HG03196 (cell line): ENCODE data around the gene CKAP2L.

Experiments
- ATAC-seq: cut with Tn5 transposase; IDR thresholded peaks from one replicate; pipeline ENCODE4 v1.9.1; 2021; ENCODE audit not compliant: unreplicated experiment

CKAP2L gene

DNA sequence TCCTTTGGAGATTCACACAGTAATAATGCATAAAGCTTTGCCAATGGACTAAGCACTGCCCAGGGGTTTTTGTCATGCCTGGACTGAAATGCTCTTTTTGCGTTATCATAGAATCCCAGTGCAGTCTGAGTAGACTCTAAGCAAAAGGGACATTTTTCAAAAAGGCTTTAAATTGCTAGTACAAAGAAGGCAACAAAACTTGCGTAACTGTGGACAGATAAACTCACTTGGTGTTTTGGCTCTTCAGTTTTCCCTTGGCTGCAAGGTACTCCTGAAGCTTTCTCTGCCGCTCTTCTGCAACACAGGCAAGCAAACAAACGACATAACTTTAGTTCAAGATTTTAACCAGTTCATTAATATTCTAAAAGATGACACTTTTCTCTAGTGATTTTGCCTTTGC lies 2.1 kb downstream of the CKAP2L start:
- ATAC-seq, result no peak

DNA sequence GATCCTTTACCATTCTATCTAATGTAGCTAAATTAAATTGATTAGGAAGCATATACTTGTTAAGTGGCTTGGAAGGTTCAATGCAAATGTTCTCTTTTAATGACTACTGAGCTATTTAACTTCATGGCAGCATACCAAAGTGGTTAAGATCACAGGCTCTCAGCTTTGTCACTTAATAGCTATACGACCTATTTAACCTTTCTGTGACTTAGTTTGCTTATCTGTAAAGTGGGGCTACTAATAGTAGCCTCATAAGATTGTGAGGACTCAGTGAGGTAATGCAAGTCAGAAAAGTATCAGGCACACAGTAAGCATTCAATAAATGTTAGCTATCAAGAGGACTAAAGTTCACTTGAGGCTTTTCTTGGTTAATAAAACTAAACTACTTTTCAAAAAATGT lies 4.3 kb downstream of the CKAP2L start:
- no peak for ATAC-seq

DNA sequence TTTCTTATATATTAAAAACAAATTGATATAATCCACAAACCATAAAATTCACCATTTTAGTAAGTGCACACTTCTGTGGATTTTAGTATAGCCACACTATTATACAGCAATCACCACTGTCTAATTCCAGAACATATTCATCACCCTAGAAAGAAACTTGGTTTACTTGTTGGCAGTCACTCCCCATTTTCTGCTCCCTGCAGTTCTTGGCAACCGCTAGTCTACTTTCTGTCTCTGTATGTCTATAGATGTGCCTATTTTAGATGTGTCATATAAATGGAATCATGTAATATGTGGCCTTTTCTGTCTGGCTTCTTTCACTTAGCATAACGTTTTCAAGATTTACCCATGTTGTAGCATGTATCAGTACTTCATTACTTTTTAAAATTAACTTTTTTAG lies 5.7 kb downstream of the CKAP2L start:
- no peak for ATAC-seq

DNA sequence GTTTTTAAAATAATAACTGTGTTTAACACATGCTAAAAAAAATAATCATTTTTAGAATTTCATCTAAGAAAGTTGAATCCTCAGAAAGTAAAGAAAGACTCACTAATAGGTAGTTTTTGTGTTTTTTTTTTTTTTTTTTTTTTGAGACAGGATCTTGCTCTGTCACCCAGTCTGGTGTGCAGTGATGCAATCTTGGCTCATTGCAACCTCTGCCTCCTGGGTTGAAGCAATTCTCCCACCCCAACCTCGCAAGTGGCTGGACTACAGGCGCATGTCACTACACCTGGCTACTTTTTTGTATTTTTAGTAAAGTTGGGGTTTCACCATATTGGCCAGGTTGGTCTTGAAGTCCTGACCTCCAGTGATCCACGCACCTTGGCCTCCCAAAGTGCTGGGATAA lies 7.1 kb downstream of the CKAP2L start:
- ATAC-seq, result no peak

DNA sequence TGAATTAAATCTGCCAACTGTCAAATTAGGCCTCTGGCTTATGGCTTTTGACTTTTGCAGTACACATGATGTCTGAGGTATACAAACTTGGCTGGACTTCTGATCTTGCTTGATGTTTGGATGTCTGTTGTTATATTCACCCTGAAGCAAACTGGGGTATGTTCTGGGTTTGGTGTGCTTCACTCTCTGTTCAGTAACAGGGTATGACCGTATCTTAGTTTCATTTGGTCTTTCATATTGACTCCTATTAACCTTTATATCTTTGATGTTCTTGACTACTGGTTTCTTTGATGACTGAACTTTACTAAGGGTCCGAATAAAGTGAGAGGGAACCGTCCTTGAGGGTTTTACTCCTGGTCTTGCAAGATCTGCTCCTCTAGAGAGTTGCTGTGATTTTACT lies 8.2 kb downstream of the CKAP2L start:
- ATAC-seq, result no peak

DNA sequence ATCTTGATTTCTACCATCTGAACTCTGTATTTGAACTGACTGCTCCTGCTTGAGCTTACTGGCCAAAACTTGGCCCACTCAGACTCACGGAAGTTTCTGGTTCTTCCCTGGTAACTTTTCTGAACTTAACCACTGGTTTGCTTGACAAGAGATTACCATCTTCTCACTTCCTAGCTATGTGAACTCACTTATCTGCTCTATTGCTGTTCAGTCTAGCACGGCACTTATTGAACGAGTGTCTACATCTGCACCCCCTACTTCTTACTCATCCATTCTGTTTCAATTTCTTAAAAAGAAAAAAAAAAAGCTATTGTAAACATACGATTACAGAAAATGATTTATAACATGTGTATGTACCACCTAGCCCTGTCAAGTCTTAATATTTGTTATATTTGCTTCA lies 9.0 kb downstream of the CKAP2L start:
- ATAC-seq, result no peak

DNA sequence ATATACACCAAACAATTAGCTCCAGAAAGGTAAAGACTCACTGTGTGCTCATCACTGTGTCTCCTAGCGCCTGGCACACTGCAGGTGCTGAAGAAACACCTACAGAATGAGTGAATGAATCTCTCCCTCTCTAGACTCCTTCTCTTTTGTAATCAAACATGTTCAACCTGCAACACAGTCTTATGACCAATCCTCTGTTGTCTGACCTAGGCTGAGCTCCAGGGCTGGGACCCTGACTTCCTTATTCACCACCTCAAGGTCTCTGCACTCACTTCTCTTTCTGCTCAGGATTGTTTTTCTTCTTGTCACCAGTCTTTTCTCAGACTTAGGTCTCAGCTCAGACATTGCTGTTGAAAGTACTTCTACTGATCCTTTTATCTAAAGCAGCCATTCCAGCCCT lies 9.8 kb downstream of the CKAP2L start:
- no peak for ATAC-seq

DNA sequence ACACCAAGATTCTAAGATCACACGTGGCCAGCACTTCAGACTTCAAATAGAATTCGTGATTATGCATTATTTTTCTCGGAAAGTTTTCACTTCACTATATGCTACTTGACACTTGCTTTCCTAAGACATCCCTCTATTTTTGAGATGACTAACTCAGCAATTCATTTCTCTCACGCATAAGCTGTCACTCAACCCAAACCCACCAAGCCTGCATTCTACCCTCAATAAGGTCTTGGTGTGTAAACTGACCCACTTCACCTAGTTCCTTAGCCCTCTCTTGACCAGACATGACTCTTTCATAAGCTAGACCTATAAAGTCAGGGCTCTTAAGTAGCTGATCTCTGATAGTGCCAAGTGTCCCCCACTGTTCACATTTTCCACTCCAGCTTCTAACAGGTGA lies 11.7 kb downstream of the CKAP2L start:
- ATAC-seq, result no peak

DNA sequence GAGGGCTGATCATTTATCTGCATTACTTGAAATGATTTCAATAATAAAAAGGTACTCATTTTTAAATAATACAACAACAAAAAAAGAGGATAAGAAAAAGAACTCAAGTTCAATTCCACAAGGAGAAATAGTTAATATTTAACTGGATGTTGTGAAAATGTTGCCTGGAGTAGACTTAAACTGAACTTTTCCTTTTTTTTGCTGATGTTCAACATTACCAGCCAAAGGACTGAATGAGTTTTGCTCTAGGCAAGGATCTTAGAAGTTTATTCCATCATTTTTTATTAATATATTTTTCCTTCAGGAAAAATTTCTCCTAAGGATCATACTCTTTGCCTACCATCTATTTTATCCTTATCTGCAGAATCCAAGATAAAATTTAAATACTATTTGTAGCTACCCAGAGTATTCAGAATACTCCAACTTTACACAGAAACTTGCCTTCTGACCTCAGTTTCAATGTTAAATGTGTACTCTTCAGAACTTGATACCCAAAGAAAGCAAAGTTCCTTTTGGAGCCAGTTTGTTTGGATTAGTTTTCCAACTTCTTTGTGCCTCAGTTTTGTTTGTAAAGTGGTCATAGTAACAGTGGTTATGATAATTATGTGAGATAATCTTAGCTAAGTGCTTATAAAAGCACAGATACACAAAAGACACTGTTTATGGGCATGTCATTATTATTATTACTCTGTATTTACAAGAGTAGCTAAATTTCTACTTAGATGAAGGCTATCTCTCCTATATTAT lies 12.8 kb downstream of the CKAP2L start:
- no peak for ATAC-seq

DNA sequence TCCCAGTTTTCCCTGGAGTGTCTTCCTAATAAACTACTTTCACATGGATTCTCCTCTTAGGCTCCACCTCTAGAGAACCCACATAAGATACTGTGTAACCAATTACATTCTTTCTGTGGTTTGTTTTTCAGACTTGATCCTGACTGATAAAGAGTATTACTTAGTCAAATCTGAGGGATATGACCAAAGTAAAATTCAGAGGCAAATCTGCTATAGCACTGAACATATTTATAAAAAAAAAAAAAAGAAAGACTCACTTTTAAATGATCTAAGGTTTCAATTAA lies 13.9 kb downstream of the CKAP2L start:
- ATAC-seq, result no peak

DNA sequence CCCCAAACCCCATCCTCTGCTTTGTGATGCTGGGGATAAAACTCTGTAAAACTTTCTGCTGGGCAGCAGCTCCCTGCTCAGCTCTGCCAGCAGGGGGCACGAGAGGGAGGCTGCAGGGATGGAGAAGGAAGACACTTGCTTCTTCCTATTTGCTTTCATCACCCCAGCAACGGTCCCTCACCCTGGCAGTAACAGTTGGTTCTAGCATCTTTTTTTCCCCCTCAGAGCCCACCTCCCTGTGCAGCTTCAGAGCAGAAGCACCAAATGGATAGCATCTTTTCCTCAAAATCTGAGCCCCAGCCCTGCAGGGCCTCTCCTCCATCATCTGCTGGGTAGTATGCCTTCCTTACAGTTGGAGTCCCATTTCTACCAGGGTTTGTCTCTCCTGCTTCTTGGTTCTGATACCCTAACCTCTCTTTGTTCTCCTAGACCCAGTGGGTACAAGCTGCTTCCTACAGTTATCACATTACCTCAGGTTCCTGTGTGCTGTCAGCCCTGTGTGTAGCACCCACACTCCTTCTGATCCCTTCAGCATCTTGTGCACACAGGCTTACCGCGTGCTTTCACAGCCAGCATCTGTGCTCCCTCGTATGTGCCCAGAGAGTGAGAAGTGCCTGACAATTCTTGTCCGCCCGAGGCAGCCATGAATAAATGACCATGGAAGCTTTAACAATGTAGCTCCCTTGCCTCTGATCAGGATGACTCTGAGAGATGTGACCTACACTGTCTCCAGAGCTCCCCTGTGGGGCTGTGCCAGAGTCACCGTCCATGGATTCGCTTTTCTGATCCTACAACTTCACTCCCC lies 14.5 kb downstream of the CKAP2L start:
- ATAC-seq, result peak; percentile 75

DNA sequence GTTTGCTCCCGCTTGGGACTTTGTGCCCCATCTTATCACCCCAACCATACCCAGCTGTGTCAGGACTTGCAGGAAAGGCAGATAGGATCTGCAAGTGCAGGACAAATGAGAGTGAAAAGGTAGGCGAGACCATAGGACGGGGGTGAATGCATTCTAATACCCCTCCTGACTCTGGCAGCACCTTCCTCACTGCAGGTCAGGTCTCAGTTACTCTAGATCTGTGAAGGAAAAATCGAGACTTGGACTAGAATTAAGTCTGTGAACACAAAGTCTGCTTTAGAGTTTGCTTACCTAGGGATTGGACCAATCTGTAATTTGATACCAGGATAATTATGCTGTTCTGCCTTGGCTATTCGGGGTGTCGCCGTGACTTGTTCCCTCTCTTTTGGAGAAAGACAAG lies 23.9 kb downstream of the CKAP2L start:
- ATAC-seq, result no peak

DNA sequence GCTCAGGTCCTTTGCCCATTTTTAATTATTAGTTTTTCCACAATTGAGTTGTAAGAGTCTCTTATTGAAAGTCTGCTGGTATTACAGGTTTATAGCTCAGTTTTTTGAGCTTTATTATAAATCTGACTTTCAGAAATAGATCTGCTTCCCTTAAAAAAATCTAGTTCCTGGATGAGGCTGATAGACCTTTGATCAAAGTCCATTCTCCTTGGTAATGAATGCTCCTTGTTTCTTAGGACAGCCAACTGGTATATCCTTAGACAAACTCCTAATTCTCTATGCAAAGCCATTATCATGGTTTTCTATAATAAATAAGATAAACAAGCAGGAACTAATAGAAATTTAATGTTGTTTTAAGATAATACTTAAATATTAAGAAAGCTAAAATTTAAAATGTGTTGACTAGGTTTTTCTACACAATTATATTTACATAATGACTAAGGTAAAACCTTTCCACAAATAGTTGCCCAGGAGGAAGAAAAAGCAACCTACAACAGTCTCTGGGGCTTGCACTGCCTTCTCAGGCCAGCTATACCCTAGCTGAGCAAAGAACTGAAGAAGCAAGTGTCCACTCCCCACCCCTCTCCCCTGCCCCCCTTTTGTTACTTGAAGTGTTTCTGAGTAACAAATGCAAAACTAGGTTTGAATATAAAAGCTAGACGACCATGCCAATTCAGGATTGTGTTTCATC lies 26.7 kb downstream of the CKAP2L start:
- no peak for ATAC-seq

DNA sequence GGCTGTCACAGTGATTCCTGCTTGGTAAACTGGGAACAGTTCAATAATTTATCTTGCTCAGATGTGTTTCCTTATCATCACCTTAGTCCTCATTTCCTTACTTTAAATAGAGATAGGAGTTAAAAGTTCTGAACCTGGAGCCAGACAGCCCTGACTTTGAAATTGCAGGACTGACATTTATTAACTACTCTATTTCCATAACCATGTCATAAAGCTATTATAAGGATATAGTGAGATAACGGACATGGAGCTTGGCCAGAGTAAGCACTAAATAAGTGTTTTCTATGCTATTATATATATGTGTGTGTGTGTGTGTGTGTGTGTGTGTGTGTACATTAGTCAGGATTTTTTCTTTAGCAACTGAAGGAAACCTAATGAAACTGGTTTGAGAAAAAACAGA lies 30.5 kb downstream of the CKAP2L start:
- no peak for ATAC-seq

DNA sequence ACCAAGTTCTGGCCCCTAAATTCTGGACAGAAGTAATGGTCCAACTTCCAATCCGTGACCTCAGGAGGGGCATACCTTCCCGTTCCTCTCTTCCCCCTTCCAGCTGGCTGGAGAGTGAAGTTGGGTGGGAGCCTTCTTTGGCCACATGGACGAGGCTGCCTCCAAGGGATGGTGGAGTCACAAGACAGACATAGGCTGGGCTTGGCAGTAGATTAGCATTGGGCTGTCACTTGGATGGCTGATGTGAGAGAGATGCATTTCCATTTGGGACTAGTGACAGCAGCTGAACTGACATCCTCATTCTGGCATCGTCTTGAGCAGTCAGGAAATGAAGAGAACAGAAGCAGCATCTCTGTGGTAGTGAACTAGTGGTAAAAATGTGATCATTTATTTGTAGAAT lies 31.0 kb downstream of the CKAP2L start:
- no peak for ATAC-seq

DNA sequence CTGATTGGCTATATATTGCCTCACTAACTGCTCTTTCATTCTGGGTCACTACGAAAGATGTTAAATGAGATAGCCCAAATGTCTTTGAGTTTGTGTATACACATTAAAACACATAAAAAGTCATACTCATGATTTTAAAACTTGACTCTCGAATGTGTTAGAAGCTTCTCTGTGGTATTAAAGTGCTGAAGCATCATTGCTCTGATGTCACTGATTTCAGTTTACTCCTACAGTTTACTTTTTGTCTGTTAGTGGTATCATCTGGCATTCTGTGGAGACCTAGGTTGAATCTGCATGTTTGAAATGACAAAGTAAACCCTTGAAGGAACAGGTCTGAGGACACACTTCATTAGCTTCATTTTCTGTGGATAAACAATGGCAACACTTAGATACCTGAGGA lies 32.9 kb downstream of the CKAP2L start:
- no peak for ATAC-seq

DNA sequence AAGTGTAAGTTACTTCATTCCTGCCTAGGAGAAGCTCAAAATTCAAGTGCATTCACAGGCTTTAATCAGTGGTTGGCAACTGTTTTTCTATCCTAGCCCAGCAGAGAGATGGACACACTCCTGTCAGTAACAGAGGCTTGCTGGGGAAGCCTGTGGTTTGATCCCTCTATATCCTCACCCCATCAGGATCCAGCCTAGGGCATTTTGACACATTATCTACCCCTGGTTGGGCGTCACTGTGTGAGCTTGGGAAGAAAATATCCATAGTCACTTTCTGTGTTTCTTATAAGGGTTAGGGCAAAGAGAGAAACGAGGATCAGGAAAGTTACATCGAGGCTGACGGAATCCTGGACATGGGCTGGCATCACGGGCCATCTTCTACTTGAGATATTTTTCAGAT lies 33.6 kb downstream of the CKAP2L start:
- ATAC-seq, result no peak

DNA sequence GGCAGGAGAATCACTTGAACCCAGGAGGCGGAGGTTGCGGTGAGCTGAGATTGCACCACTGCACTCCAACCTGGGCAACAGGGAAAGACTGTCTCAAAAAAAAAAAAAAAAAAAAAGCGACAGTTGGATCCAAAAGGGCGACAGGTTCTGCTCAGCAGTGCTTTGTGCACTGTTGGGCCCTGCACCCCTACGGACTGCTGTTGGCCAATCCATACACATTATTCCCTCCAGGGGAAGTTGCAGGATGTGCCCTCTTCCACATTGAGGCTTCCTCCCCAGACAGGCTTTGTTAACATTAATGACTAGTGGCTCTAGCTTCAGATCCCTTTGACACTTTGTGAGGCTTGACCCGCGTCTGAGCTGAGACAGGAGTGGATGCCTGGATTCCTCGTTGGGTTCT lies 34.2 kb downstream of the CKAP2L start:
- no peak for ATAC-seq

DNA sequence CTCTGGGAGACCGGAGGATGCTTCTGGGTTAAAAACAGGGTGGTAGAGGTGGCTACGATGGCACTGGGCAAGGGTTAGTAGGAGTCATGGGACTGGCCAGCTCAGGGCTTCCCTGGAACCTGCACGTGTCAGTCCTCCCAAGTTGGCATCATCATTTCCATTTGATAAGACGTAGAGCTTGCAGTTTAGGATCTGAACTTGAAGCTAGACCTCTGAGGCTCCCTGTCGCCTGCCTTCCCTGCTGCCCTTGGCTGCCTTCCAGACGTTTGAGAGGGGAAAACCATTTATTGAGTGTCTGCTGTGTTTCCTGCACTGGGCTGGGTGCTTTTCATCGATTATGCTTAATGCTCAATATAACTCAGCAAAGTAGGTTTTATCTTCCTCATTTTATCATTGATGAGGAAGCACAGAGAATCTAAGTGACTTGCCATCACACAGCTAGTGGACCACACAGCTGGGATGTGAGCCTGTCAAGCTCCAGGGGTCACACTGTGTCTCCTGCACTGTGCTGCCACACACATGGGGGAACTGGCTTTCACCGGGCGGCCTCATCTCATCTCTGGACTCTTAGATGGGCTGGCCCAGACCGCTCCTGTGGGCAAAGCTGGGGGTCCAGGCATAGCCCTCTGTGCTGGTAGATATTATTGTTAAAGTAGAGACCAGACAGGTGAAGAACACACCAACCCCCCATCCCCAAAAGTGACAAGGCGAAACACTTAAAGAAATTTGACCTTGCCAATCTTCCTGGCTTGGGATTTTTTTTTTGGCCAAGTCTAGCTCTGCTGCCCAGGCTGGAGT lies 35.8 kb downstream of the CKAP2L start:
- no peak for ATAC-seq

DNA sequence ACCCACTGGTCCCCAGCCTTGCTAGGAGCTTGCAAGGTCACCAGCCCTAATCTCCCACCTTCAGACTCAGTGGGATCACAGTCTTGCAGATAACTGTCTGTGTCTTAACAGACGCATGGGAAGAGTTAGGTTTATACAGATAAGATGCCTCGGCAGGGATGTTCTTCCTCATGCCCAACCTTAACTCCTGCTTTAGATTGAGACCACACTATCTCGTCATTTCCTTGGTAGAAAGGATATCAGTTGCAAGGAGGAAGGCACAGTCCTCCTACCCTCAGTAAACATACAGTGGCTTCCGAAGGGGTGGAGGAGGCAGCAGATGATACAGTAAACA lies 36.4 kb downstream of the CKAP2L start:
- ATAC-seq, result no peak

DNA sequence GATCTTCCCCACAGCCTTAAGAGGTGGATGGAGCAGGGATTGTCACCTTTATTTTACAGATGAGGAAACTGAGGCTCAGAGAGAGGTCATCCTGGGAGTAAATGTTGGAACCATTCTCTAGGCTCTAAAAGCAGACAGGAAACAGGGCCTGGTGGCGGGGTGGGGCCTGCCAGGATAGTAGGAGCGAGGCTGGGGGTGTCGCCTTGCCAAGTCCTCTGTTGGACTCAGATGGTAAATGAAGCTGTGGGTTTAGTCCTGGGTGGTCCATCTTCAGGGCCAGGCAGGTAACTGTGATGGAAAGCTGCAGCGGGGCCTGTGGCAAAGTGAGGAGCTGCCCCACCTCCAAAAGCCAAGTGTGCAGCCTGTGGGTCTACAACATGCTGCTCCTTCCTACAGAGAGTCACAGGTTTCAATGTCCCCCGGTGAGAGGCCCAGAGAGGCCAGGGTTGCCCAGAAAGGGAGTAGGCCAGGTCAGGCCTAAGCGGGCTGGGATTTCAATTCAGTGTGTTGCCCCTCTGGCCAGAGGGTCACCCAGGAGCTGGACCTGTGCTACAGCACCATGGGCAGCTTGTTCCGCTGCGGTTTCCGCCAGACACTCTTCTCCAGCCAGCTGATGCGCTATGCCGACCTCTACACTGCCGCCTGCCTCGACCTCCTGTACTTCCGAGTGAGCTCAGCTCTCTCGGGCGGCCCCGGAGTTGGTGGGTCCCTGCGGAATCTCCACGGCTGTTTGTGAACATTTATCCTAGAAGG lies 37.0 kb downstream of the CKAP2L start:
- ATAC-seq, result no peak
